Tibial nerve (tissue), 3 donors: ENCODE data around the gene OBSCN.

Experiments
- EP300 ChIP-seq, 2 donors: sonication (generic); formaldehyde crosslinking; IDR thresholded peaks; one replicate each; pipeline ENCODE4 v1.6.1; 2017; ENCODE audit warnings: antibody characterized with exemption in 2 of 2, mild to moderate bottlenecking in 1 of 2
- POLR2A ChIP-seq, 2 donors: fragments of 450-650 bp; IDR thresholded peaks; one replicate each; pipeline ENCODE4 v1.6.1; 2017; ENCODE audit warnings: antibody characterized with exemption in 2 of 2, mild to moderate bottlenecking in 2 of 2, moderate library complexity in 2 of 2

DNA sequence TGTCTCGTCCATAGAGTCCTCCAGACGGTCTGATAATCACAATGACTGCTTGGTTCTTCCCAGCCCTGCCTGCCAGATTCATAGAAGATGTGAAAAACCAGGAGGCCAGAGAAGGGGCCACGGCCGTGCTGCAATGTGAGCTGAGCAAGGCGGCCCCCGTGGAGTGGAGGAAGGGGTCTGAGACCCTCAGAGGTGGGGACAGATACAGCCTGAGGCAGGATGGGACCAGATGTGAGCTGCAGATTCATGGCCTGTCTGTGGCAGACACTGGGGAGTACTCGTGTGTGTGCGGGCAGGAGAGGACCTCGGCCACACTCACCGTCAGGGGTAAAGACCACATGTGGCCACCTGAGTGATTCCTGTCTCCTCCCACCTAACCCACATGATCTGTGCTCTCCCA lies 86.9 kb downstream of the OBSCN start:
- TF ChIP-seq POLR2A (IDR thresholded peaks at IDR 0.05) (no peak), EP300 (IDR thresholded peaks at IDR 0.05) (no peak)
